HepG2 (cell line): ENCODE results near the gene DAZAP1. TPM values are rescaled to one million over a fixed set of nuclear protein-coding genes. Genes with fewer than 3 reads are reported as not detected.
A peak's percentile ranks its signal among the peaks of the same experiment; 100 is the strongest.

Source experiments
- AHR ChIP-seq: IDR thresholded peaks from 2 replicates; pipeline ENCODE4 v1.6.1; 2018; ENCODE audit warnings: missing genetic modification reagents, missing compliant biosample characterization
- ASH2L ChIP-seq: fragments of 300-600, 200-600 bp; sonication (generic); IDR thresholded peaks from 2 replicates; pipeline ENCODE4 v1.7.0; 2017; ENCODE audit warnings: low read depth, mild to moderate bottlenecking, moderate library complexity, mixed read lengths, low read length; ENCODE audit not compliant: insufficient read length
- polyA plus RNA-seq, 8 experiments: library from polyadenylated mRNA; depleted of rRNA in 3 of 8; stranded (reverse) in 7 of 8; unstranded in 1 of 8; fragments of >200 nt; fragmentation: Illumina TruSeq in 4 of 8; extraction: Trizol in 4 of 8; gene quantifications; 2 replicates each; pipeline versions ENCODE4 v1.2.1 to v1.2.3, GENCODE V29; 2011 to 2016; ENCODE audit warnings: low read depth in 4 of 8, missing spikeins in 1 of 8, mixed read lengths in 1 of 8; ENCODE audit not compliant: insufficient read depth in 1 of 8
- total RNA-seq, 5 experiments: library from RNA; depleted of rRNA; stranded (reverse); fragments of >200 nt; fragmentation: Illumina TruSeq; extraction: Trizol; gene quantifications; 2 replicates each; pipeline ENCODE4 v1.2.3, GENCODE V29; 2016; ENCODE audit warnings: low read depth in 1 of 5
- TF ChIP-seq, protein P1 (sequence below): sonication (generic); formaldehyde crosslinking; IDR thresholded peaks from one replicate; pipeline ENCODE4 v1.5.1; 2020; ENCODE audit warnings: mild to moderate bottlenecking, missing genetic modification reagents; ENCODE audit errors: not compliant biosample characterization
- TF ChIP-seq, protein P2 (sequence below): IDR thresholded peaks from 2 replicates; pipeline ENCODE4 v1.6.1; 2016; ENCODE audit warnings: low read depth, control low read depth
- TF ChIP-seq, protein P3 (sequence below): sonication (generic); formaldehyde crosslinking; IDR thresholded peaks from 2 replicates; pipeline ENCODE4 v1.9.0; 2021; ENCODE audit warnings: missing genetic modification reagents, borderline replicate concordance
- TF ChIP-seq, protein P4 (sequence below): sonication (generic); formaldehyde crosslinking; IDR thresholded peaks from 2 replicates; pipeline ENCODE4 v1.4.0; 2020; ENCODE audit warnings: missing genetic modification reagents

DAZAP1 gene
- total and polyA plus RNA-seq, 2 of the 13 experiments (the other 11 are each of a cell fraction or from before 2014, with no cell fraction given): 63.3 to 79.2 TPM

DNA sequence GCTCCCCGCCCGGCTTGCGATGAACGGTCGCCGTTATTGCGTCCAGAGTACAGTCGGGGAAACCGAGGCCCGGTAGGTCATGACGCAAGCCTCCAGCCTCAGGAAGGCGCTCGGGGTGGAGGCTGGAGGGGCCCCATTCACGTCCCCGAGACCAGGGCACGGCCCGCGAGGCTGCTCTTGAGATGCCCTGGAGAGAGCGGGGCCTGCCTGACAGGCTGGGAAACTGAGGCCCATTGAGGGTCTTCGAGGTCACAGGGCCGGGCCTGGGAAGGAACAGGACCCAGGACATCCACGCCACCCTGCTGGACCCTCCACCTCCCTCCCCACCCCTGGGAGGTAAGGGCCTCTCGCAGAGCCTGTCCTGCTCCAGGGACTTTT, 23.3 kb upstream of the DAZAP1 start (continued):
- TF ChIP-seq, protein P1, sequence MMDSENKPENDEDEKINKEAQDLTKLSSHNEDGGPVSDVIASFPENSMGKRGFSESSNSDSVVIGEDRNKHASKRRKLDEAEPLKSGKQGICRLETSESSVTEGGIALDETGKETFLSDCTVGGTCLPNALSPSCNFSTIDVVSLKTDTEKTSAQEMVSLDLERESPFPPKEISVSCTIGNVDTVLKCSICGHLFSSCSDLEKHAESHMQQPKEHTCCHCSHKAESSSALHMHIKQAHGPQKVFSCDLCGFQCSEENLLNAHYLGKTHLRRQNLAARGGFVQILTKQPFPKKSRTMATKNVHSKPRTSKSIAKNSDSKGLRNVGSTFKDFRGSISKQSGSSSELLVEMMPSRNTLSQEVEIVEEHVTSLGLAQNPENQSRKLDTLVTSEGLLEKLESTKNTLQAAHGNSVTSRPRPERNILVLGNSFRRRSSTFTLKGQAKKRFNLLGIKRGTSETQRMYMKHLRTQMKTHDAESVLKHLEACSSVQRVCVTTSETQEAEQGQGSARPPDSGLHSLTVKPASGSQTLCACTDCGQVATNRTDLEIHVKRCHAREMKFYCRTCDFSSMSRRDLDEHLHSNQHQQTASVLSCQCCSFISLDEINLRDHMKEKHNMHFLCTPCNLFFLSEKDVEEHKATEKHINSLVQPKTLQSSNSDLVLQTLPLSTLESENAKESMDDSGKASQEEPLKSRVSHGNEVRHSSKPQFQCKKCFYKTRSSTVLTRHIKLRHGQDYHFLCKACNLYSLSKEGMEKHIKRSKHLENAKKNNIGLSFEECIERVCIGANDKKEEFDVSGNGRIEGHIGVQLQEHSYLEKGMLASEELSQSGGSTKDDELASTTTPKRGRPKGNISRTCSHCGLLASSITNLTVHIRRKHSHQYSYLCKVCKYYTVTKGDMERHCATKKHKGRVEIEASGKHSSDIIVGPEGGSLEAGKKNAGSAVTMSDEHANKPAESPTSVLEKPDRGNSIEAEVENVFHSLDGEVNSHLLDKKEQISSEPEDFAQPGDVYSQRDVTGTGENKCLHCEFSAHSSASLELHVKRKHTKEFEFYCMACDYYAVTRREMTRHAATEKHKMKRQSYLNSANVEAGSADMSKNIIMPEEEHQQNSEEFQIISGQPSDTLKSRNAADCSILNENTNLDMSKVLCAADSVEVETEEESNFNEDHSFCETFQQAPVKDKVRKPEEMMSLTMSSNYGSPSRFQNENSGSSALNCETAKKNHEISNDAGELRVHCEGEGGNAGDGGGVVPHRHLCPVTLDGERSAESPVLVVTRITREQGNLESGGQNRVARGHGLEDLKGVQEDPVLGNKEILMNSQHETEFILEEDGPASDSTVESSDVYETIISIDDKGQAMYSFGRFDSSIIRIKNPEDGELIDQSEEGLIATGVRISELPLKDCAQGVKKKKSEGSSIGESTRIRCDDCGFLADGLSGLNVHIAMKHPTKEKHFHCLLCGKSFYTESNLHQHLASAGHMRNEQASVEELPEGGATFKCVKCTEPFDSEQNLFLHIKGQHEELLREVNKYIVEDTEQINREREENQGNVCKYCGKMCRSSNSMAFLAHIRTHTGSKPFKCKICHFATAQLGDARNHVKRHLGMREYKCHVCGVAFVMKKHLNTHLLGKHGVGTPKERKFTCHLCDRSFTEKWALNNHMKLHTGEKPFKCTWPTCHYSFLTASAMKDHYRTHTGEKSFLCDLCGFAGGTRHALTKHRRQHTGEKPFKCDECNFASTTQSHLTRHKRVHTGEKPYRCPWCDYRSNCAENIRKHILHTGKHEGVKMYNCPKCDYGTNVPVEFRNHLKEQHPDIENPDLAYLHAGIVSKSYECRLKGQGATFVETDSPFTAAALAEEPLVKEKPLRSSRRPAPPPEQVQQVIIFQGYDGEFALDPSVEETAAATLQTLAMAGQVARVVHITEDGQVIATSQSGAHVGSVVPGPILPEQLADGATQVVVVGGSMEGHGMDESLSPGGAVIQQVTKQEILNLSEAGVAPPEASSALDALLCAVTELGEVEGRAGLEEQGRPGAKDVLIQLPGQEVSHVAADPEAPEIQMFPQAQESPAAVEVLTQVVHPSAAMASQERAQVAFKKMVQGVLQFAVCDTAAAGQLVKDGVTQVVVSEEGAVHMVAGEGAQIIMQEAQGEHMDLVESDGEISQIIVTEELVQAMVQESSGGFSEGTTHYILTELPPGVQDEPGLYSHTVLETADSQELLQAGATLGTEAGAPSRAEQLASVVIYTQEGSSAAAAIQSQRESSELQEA (CRISPR knock-in tag): peak; percentile 4
- TF ChIP-seq ASH2L (peak; percentile 73), AHR (CRISPR knock-in tag) (no peak)
- TF ChIP-seq, protein P2, sequence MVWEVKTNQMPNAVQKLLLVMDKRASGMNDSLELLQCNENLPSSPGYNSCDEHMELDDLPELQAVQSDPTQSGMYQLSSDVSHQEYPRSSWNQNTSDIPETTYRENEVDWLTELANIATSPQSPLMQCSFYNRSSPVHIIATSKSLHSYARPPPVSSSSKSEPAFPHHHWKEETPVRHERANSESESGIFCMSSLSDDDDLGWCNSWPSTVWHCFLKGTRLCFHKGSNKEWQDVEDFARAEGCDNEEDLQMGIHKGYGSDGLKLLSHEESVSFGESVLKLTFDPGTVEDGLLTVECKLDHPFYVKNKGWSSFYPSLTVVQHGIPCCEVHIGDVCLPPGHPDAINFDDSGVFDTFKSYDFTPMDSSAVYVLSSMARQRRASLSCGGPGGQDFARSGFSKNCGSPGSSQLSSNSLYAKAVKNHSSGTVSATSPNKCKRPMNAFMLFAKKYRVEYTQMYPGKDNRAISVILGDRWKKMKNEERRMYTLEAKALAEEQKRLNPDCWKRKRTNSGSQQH: peak; percentile 55; the same call in 1 of the 2 replicates
- TF ChIP-seq, protein P3, sequence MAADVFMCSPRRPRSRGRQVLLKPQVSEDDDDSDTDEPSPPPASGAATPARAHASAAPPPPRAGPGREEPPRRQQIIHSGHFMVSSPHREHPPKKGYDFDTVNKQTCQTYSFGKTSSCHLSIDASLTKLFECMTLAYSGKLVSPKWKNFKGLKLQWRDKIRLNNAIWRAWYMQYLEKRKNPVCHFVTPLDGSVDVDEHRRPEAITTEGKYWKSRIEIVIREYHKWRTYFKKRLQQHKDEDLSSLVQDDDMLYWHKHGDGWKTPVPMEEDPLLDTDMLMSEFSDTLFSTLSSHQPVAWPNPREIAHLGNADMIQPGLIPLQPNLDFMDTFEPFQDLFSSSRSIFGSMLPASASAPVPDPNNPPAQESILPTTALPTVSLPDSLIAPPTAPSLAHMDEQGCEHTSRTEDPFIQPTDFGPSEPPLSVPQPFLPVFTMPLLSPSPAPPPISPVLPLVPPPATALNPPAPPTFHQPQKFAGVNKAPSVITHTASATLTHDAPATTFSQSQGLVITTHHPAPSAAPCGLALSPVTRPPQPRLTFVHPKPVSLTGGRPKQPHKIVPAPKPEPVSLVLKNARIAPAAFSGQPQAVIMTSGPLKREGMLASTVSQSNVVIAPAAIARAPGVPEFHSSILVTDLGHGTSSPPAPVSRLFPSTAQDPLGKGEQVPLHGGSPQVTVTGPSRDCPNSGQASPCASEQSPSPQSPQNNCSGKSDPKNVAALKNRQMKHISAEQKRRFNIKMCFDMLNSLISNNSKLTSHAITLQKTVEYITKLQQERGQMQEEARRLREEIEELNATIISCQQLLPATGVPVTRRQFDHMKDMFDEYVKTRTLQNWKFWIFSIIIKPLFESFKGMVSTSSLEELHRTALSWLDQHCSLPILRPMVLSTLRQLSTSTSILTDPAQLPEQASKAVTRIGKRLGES (CRISPR knock-in tag): no peak
- TF ChIP-seq, protein P4, sequence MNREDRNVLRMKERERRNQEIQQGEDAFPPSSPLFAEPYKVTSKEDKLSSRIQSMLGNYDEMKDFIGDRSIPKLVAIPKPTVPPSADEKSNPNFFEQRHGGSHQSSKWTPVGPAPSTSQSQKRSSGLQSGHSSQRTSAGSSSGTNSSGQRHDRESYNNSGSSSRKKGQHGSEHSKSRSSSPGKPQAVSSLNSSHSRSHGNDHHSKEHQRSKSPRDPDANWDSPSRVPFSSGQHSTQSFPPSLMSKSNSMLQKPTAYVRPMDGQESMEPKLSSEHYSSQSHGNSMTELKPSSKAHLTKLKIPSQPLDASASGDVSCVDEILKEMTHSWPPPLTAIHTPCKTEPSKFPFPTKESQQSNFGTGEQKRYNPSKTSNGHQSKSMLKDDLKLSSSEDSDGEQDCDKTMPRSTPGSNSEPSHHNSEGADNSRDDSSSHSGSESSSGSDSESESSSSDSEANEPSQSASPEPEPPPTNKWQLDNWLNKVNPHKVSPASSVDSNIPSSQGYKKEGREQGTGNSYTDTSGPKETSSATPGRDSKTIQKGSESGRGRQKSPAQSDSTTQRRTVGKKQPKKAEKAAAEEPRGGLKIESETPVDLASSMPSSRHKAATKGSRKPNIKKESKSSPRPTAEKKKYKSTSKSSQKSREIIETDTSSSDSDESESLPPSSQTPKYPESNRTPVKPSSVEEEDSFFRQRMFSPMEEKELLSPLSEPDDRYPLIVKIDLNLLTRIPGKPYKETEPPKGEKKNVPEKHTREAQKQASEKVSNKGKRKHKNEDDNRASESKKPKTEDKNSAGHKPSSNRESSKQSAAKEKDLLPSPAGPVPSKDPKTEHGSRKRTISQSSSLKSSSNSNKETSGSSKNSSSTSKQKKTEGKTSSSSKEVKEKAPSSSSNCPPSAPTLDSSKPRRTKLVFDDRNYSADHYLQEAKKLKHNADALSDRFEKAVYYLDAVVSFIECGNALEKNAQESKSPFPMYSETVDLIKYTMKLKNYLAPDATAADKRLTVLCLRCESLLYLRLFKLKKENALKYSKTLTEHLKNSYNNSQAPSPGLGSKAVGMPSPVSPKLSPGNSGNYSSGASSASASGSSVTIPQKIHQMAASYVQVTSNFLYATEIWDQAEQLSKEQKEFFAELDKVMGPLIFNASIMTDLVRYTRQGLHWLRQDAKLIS (CRISPR knock-in tag): 0 out of 2 replicates have a peak, but pooled peaks have one; percentile 10
